Upper lobe of left lung (tissue), 4 donors: Measurements from ENCODE around the gene ATP10A.

Experiments used
- POLR2AphosphoS5 ChIP-seq, 2 donors: sonication (generic); formaldehyde crosslinking; IDR thresholded peaks; one replicate each; pipeline ENCODE4 v1.5.1; 2017; ENCODE audit warnings: antibody characterized with exemption in 2 of 2
- TF ChIP-seq, protein P1 (sequence below), 6 experiments: fragments of 450-650 bp in 4 of 6; fragments of 200-600 bp in 2 of 6; sonication (generic) in 2 of 6; IDR thresholded peaks; one replicate each; pipeline ENCODE4 v1.5.1; 2016 to 2019; ENCODE audit warnings: antibody characterized with exemption in 6 of 6

DNA sequence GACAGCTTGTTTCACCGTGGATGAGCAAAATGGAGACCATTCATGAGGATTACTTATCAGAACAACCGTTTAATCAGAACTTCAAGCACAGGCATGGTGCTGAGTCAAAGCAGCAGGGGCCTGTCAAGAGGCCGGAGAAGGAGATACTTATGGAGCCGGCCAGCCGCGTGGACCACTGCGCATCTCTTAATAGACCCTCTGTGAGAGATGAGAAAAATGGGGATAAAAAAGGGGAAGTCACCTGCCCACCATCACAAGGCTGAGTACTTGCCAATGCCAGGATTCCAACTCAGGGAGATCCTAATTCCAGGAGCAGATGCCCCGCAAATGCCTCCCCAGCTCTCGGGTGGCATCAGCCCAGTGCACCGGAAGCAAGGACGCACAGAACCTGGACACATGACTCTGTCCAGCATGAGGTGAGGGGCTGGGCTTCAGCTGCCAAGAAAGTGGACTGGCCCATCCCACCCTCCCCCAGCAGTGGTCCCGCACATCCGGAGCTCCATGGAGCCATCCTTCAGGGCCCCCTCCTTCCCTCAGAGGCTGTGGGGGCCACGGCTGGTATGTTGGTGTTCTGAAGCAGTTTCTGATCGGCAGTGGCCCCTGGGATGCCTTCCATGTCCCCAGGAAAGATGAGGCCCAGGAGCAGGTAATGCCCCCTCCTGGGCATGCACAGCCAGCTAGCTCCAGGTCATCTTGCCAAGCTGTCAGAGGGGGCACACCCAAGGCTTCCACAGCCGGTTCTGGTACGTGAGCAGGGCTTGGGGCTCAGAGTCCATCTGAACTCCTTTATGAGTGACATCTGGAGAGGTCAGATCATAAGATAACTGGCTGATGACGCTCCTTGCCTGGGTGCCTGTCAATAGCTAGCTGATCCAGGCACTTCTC, 143.8 kb downstream of the ATP10A start:
- TF ChIP-seq POLR2AphosphoS5 (IDR thresholded peaks at IDR 0.05), result no peak
- TF ChIP-seq, protein P1, sequence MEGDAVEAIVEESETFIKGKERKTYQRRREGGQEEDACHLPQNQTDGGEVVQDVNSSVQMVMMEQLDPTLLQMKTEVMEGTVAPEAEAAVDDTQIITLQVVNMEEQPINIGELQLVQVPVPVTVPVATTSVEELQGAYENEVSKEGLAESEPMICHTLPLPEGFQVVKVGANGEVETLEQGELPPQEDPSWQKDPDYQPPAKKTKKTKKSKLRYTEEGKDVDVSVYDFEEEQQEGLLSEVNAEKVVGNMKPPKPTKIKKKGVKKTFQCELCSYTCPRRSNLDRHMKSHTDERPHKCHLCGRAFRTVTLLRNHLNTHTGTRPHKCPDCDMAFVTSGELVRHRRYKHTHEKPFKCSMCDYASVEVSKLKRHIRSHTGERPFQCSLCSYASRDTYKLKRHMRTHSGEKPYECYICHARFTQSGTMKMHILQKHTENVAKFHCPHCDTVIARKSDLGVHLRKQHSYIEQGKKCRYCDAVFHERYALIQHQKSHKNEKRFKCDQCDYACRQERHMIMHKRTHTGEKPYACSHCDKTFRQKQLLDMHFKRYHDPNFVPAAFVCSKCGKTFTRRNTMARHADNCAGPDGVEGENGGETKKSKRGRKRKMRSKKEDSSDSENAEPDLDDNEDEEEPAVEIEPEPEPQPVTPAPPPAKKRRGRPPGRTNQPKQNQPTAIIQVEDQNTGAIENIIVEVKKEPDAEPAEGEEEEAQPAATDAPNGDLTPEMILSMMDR (IDR thresholded peaks at IDR 0.05), result no peak
